Panc1 (cell line): ENCODE results near the gene RAB40B. TPM values are rescaled to one million over a fixed set of nuclear protein-coding genes. Genes with fewer than 3 reads are reported as not detected.
A peak's percentile ranks its signal among the peaks of the same experiment; 100 is the strongest.

Experiments used
- ATAC-seq: fragments of 200-7000 bp; cut with Tn5 transposase; 2 replicates; pipeline ENCODE4 v1.9.1; 2020; ENCODE audit warnings: mild to moderate bottlenecking, moderate library complexity
- BruUV-seq: library from RNA; stranded (reverse); fragments of 400-500 nt; replicated peaks from 2 replicates; lab custom pipeline; 2021; lab: Mats Ljungman, UMichigan
- CTCF ChIA-PET: fragments of 300-600 bp; sonication (Branson Sonifier 250); formaldehyde crosslinking; loops from one replicate; lab custom pipeline; 2022; ENCODE audit warnings: antibody characterized with exemption; lab: Charles Lee
- POLR2A ChIA-PET: fragments of 300-600 bp; sonication (Branson Sonifier 250); formaldehyde crosslinking; loops from one replicate; lab custom pipeline; 2022; ENCODE audit warnings: antibody characterized with exemption; lab: Charles Lee
- DNase-seq: peaks from one replicate; pipeline ENCODE4 v3.0.0-alpha.2; 2010; ENCODE audit warnings: low read depth, low spot score
- H3K27ac ChIP-seq: 2 replicates; pipeline ENCODE4 v1.5.1; 2011; ENCODE audit warnings: mild to moderate bottlenecking, low read length, inconsistent platforms
- H3K27me3 ChIP-seq: fragments of 200-500 bp; sonication (Bioruptor generic); 2 replicates; pipeline ENCODE4 v1.6.0; 2014; ENCODE audit warnings: low read length, inconsistent platforms; ENCODE audit not compliant: control insufficient read depth, insufficient read depth
- H3K36me3 ChIP-seq: fragments of 200-500 bp; sonication (Bioruptor generic); 2 replicates; pipeline ENCODE4 v1.5.1; 2014; ENCODE audit warnings: inconsistent platforms, mild to moderate bottlenecking, low read length, moderate library complexity; ENCODE audit not compliant: control insufficient read depth, insufficient read depth
- H3K4me1 ChIP-seq: 2 replicates; pipeline ENCODE4 v1.5.1; 2011; ENCODE audit warnings: inconsistent platforms, mild to moderate bottlenecking, low read length, moderate library complexity; ENCODE audit not compliant: control insufficient read depth, insufficient read depth
- H3K4me3 ChIP-seq, 2 experiments: 2 replicates each; pipeline ENCODE4 v1.5.1; 2011 to 2012; ENCODE audit warnings: low read depth in 2 of 2, low read length in 2 of 2, mild to moderate bottlenecking in 2 of 2, inconsistent platforms in 1 of 2, moderate library complexity in 1 of 2
- H3K9me3 ChIP-seq: fragments of 200-500 bp; sonication (Bioruptor generic); 2 replicates; pipeline ENCODE4 v1.5.1; 2014; ENCODE audit warnings: low read depth, mild to moderate bottlenecking, inconsistent platforms, low read length, moderate library complexity; ENCODE audit not compliant: control insufficient read depth, insufficient read depth
- POLR2AphosphoS5 ChIP-seq: IDR thresholded peaks from 2 replicates; pipeline ENCODE4 v1.6.1; 2012; ENCODE audit warnings: mild to moderate bottlenecking, low read depth, low read length, moderate library complexity
- REST ChIP-seq, 2 experiments: IDR thresholded peaks; 2 replicates each; pipeline ENCODE4 v1.6.1; 2011 to 2012; ENCODE audit warnings: low read depth in 2 of 2, control low read depth in 1 of 2, low read length in 1 of 2, mild to moderate bottlenecking in 1 of 2, moderate library complexity in 1 of 2; ENCODE audit not compliant: insufficient read depth in 1 of 2
- SIN3A ChIP-seq: IDR thresholded peaks from 2 replicates; pipeline ENCODE4 v1.6.1; 2012; ENCODE audit warnings: low read depth, mild to moderate bottlenecking, low read length, moderate library complexity, borderline replicate concordance; ENCODE audit not compliant: insufficient read depth
- TCF7L2 ChIP-seq: IDR thresholded peaks from 2 replicates; pipeline ENCODE4 v1.6.1; 2011; ENCODE audit warnings: mild to moderate bottlenecking, low read depth, low read length, inconsistent platforms
- in situ Hi-C: cut with HindIII; loops from 2 replicates; pipeline ENCODE4 v1.10.0; 2016; ENCODE audit warnings: low sequenced_read_pairs, low pct_unique_long_range_greater_than_20kb
- intact Hi-C: fragments of 100-400 bp; cut with micrococcal nuclease; formaldehyde crosslinking; loops from one replicate; pipeline ENCODE4 v1.10.0; 2022; ENCODE audit not compliant: unreplicated experiment
- total RNA-seq: library from RNA; stranded (reverse); gene quantifications from one replicate; pipeline ENCODE4 v1.2.1, GENCODE V29; 2021; ENCODE audit not compliant: unreplicated experiment
- TF ChIP-seq, protein P1 (sequence below): fragments of 450-650 bp; IDR thresholded peaks from 2 replicates; pipeline ENCODE4 v1.5.1; 2017; ENCODE audit warnings: mild to moderate bottlenecking

Gene RAB40B
- total RNA-seq, 1 experiment from 2014 or later = 7.1 TPM

GRCh38 chr17:82663381-82664275 lies 34.9 kb downstream of the RAB40B start:
- POLR2A ChIA-PET = no interaction called here
- intact Hi-C loops (no loop called here), in situ Hi-C loops (no loop called here)
- H3K36me3 ChIP-seq = no peaks in the 10 kb centered on the region
- H3K27ac ChIP-seq = no peak overlapping the region
- no peak overlapping the region for H3K4me3 ChIP-seq
- no peaks in the 10 kb centered on the region for H3K4me1 ChIP-seq
- DNase-seq (no peak), ATAC-seq (no peak; the same call in 1 of the 2 replicates)
- no peaks in the 10 kb centered on the region for H3K27me3 ChIP-seq
- H3K9me3 ChIP-seq = no peaks in the 10 kb centered on the region
- BruUV-seq = no TSS peak
- TF ChIP-seq SIN3A (no peak), REST (IDR thresholded peaks at IDR 0.05; ENCODE audit: insufficient read depth in 1 of 2, low read depth in 2 of 2, low read length in 1 of 2) (no peak), POLR2AphosphoS5 (no peak), TCF7L2 (no peak)
- TF ChIP-seq, protein P1, sequence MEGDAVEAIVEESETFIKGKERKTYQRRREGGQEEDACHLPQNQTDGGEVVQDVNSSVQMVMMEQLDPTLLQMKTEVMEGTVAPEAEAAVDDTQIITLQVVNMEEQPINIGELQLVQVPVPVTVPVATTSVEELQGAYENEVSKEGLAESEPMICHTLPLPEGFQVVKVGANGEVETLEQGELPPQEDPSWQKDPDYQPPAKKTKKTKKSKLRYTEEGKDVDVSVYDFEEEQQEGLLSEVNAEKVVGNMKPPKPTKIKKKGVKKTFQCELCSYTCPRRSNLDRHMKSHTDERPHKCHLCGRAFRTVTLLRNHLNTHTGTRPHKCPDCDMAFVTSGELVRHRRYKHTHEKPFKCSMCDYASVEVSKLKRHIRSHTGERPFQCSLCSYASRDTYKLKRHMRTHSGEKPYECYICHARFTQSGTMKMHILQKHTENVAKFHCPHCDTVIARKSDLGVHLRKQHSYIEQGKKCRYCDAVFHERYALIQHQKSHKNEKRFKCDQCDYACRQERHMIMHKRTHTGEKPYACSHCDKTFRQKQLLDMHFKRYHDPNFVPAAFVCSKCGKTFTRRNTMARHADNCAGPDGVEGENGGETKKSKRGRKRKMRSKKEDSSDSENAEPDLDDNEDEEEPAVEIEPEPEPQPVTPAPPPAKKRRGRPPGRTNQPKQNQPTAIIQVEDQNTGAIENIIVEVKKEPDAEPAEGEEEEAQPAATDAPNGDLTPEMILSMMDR = no peak
- CTCF ChIA-PET = no interaction called here

DNA sequence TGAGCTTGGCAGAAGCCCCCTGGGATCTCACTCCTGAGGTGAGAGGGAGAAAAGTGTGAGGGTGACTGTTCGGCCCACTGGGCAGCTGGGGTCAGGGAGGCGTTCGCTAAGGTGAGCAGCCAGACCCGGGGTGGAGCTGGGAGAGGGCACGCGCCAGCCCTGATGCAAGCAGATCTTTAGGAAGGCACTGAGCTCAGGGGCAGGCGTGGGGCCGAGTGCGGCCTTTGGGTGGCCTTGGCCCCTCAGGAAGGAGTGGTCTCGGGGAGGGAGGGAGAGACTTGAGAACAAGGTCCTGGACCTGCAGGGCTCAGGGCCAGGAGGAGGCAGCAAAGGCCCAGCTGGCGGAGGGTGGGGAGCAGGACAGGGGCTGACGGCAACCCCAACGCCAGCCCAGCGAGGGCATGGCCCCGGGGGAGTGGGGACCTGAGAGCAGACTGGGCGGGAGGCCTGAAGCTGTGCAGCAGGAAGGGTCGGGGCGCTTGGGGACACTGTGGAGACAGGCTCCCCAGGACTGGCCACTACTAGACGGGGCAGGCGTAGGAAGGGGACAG lies 35.7 kb downstream of the RAB40B start:
- ChIA-PET CTCF (no interaction called here), POLR2A (interaction anchor here (0.6 kb wide), 1 partner anchor 102 kb away, joined by 3 read pairs; no protein-coding TSS in a partner anchor)
- H3K9me3 ChIP-seq = no peaks in the 10 kb centered on the region
- no TSS peak for BruUV-seq
- DNase-seq (no peak), ATAC-seq (peak; percentile 31; the same call in 1 of the 2 replicates)
- no peaks in the 10 kb centered on the region for H3K27me3 ChIP-seq
- no peaks in the 10 kb centered on the region for H3K4me1 ChIP-seq
- no peaks in the 10 kb centered on the region for H3K36me3 ChIP-seq
- intact Hi-C loops = no loop called here
- TF ChIP-seq REST (IDR thresholded peaks at IDR 0.05; ENCODE audit: insufficient read depth in 1 of 2, low read depth in 2 of 2, low read length in 1 of 2) = no peak
- in situ Hi-C loops = no loop called here
- H3K27ac ChIP-seq = no peak overlapping the region
- H3K4me3 ChIP-seq = no peak overlapping the region
